AG09319 (cell line): ENCODE data around the gene MRPS27.

Experiments
- DNase-seq: peaks from one replicate; pipeline ENCODE4 v3.0.0-alpha.2; 2010; ENCODE audit warnings: low read depth; ENCODE audit errors: extremely low read depth
- TF ChIP-seq, protein P1 (sequence below): IDR thresholded peaks from 2 replicates; pipeline ENCODE4 v1.5.1; 2011; ENCODE audit warnings: low read depth, mild to moderate bottlenecking, inconsistent platforms, low read length, moderate library complexity

MRPS27 gene

GRCh38 chr5:72256536-72256935 lies 63.5 kb downstream of the MRPS27 start:
- TF ChIP-seq, protein P1, sequence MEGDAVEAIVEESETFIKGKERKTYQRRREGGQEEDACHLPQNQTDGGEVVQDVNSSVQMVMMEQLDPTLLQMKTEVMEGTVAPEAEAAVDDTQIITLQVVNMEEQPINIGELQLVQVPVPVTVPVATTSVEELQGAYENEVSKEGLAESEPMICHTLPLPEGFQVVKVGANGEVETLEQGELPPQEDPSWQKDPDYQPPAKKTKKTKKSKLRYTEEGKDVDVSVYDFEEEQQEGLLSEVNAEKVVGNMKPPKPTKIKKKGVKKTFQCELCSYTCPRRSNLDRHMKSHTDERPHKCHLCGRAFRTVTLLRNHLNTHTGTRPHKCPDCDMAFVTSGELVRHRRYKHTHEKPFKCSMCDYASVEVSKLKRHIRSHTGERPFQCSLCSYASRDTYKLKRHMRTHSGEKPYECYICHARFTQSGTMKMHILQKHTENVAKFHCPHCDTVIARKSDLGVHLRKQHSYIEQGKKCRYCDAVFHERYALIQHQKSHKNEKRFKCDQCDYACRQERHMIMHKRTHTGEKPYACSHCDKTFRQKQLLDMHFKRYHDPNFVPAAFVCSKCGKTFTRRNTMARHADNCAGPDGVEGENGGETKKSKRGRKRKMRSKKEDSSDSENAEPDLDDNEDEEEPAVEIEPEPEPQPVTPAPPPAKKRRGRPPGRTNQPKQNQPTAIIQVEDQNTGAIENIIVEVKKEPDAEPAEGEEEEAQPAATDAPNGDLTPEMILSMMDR, result no peak
- DNase-seq, result no peak

DNA sequence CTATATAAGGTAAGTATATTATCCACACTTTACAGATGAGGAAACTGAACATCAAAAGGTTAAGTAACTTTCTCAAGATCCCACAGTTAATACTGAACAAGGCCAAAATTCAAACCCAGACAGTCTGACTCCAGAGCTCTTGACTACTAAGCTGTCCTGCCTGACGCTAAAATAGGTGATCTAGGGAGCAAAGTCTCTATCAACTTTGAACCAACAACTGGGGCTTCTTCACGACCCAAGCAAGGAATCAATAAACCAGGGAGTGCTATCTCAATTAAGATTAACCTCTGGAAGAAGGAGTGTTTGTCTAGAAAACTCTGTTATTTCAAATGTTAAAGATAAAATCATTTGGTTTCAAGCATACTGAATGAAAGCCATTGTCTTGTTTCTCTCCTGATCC lies 64.4 kb downstream of the MRPS27 start:
- TF ChIP-seq, protein P1, result no peak
- DNase-seq, result no peak

- no peak for DNase-seq
- TF ChIP-seq, protein P1, result no peak
These were observed 64.8 kb downstream of the MRPS27 start for GRCh38 chr5:72255237-72255636.

GRCh38 chr5:72252574-72253155 lies 67.4 kb downstream of the MRPS27 start:
- no peak for DNase-seq
- TF ChIP-seq, protein P1, result no peak

DNA sequence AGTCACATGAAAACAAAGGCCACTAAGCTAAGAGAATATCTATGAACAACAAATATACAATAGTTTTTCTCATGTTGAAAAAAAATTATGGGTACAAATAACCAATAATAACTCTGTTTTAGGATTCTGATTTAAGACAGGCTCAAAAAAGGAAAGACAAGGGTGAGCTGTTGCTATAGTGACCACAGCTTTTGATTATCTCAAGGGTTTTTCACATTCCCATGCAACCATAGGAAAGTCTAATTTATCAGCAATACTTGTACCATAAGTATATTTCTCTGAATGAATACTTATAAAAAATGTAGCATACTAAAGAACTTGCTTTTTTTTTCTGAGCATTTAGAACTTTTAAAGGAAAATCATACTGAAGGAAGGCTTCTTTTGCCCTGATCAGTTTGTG lies 68.0 kb downstream of the MRPS27 start:
- no peak for DNase-seq
- TF ChIP-seq, protein P1, result no peak

DNA sequence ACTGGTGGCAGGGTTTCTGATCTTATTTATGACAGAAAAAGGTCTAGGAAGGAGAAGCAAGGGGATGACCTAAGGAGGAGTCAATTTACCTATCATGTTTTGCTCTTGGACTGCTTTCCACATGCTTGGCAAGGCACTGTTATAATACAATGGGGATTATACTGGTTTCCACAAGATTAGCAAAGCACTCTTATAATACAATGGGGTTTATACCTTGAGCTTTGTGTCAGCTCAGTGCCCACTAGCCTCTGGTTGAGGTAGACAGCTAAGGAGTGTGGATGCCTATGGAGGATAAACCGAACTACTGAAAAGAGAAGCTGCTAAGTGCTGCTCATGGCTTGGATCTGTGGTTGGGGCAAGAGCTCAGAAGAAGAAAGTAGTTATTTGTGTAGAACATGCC lies 68.7 kb downstream of the MRPS27 start:
- TF ChIP-seq, protein P1, result no peak
- DNase-seq, result no peak

DNA sequence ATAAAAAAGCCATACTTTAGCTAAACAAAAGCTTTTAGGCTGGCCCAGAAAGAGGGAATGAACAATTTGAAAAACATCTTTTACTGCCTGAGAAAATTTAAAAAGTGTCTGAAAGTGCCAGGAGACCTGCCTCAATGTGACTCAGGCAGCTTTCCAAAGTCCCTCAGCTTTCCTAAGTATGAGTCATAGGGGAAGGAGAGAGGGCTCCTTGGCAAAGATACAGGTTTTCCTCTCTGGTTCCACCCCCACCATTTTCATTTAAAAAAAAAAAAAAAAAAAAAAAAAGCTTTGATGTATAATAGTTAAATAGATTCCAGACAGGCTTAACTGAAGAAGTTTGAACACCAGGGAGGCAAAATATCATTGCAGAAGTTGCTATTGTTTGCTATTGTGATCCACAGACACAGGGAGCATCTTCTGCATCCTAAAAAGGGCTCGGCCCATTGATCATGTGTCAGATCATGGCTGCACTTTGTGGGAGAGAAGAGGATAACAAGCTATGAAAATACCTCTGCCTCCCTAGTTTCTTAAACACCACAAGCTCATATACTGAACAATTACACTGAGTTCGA lies 71.5 kb downstream of the MRPS27 start:
- TF ChIP-seq, protein P1, result no peak
- peak; percentile 67 for DNase-seq
